Measurements from ENCODE around the gene E4F1. TPM values are rescaled to one million over a fixed set of nuclear protein-coding genes. Genes with fewer than 3 reads are reported as not detected.

E4F1 gene
- total and polyA plus RNA-seq, 2 donors (not counting 1 experiment from before 2014, with no cell fraction given): 41.8 to 70.9 TPM

DNA sequence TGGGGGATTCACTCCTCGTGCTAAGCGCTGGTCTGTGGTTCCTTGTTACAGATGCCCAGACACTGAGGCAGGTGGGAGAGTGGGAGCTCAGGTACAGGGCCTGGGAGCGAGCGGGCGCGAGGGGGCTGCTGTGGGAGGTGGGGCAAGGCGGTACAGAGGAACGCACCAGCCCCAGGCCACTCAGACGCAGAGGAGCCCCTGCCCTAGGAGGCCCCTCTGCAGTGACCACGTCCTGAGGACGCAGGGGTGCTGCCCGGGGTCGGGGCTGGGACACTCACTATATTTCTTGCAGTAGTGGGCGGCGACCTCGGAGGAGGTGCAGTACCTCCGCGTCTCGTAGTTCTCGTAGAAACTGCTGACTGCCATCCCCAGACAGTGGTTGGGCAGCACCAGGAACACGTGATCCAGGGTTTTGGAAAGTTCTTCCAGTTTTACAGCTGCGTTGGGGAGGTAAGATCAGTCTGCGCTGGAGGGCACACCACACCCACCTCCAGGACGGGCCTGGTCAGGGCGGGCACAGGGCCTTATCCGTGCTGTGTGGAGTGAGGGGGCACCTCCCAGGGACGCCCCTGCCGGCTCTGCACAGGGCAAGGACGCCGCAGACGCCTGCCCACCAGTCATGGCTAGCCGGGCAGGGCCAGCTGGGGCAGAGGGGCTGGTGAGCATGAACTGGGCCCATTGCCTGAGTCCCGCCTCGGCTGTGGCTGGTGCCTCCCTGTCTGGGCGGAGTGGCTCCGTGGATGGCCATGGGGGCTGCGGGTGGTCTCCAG lies 60.8 kb downstream of the E4F1 start:
- POLR2A ChIA-PET: no interaction called here
- no peak overlapping the region for H3K27ac ChIP-seq (ENCODE audit: low read length in 2 of 2)
- H3K4me1 Mint-ChIP-seq: no peaks in the 10 kb centered on the region
- no peaks in the 10 kb centered on the region for H3K9me3 ChIP-seq (ENCODE audit: control extremely low read depth in 1 of 3, control insufficient read depth in 2 of 3, insufficient read depth in 1 of 3, low read length in 2 of 3)
- H4K20me1 ChIP-seq (ENCODE audit: control insufficient read depth, insufficient read depth, low read length, poor library complexity, severe bottlenecking): no peaks in the 10 kb centered on the region
- no peaks in the 10 kb centered on the region for H3K27me3 ChIP-seq (replicated peaks in 1 of 4; ENCODE audit: control extremely low read depth in 1 of 4, control insufficient read depth in 3 of 4, insufficient read depth in 4 of 4, low read length in 3 of 4)
- no peaks in the 10 kb centered on the region for H3K27me3 Mint-ChIP-seq
- H2AFZ ChIP-seq (ENCODE audit: insufficient read depth, low read depth, low read length, poor library complexity, severe bottlenecking): no peak overlapping the region
- DNase-seq: no peak
- WGBS (ENCODE audit: insufficient coverage): 93% methylated on average over 35 of the region's 37 CpGs
- no peak for ATAC-seq (ENCODE audit: low read depth)
- no peaks in the 10 kb centered on the region for H3K4me1 ChIP-seq (ENCODE audit: control insufficient read depth in 2 of 2, insufficient read depth in 2 of 2, low read length in 2 of 2)
- intact Hi-C loops (cut with micrococcal nuclease): no loop called here
- CTCF ChIA-PET: no interaction called here
- H3K79me2 ChIP-seq (ENCODE audit: control insufficient read depth, insufficient read depth, low read length): no peaks in the 10 kb centered on the region
- H3K9ac ChIP-seq (ENCODE audit: low read length): no peak overlapping the region
- no peaks in the 10 kb centered on the region for H3K36me3 ChIP-seq (replicated peaks in 1 of 2; ENCODE audit: control extremely low read depth in 1 of 2, control insufficient read depth in 1 of 2, extremely low read depth in 1 of 2, insufficient read depth in 2 of 2, low read length in 1 of 2)
- no peak overlapping the region for H3K4me2 ChIP-seq (replicated peaks; ENCODE audit: low read depth, low read length, poor library complexity, severe bottlenecking)
- H3K9me3 Mint-ChIP-seq (ENCODE audit: insufficient read depth): no peaks in the 10 kb centered on the region
- H3K27ac Mint-ChIP-seq: no peak overlapping the region
- TF ChIP-seq EZH2 (IDR thresholded peaks at IDR 0.05; ENCODE audit: borderline replicate concordance, insufficient read depth, low read depth, low read length, poor library complexity, severe bottlenecking): no peak
- TF ChIP-seq CTCF (IDR thresholded peaks at IDR 0.05): no peak
- no peak overlapping the region for H3K4me3 Mint-ChIP-seq
- H3K4me3 ChIP-seq (ENCODE audit: control extremely low read depth in 1 of 5, extremely low read depth in 1 of 5, insufficient read depth in 1 of 5, low read depth in 2 of 5, low read length in 4 of 5): no peak overlapping the region

GRCh38 chr16:2284797-2285576 lies 61.6 kb downstream of the E4F1 start:
- Histone ChIP-seq H3K27me3 (replicated peaks in 1 of 4; ENCODE audit: control extremely low read depth in 1 of 4, control insufficient read depth in 3 of 4, insufficient read depth in 4 of 4, low read length in 3 of 4) (no peaks in the 10 kb centered on the region), H4K20me1 (ENCODE audit: control insufficient read depth, insufficient read depth, low read length, poor library complexity, severe bottlenecking) (no peaks in the 10 kb centered on the region), H3K9ac (ENCODE audit: low read length) (no peak overlapping the region), H3K4me3 (ENCODE audit: control extremely low read depth in 1 of 5, extremely low read depth in 1 of 5, insufficient read depth in 1 of 5, low read depth in 2 of 5, low read length in 4 of 5) (no peak overlapping the region), H3K4me1 (ENCODE audit: control insufficient read depth in 2 of 2, insufficient read depth in 2 of 2, low read length in 2 of 2) (no peaks in the 10 kb centered on the region), H3K9me3 (ENCODE audit: control extremely low read depth in 1 of 3, control insufficient read depth in 2 of 3, insufficient read depth in 1 of 3, low read length in 2 of 3) (no peaks in the 10 kb centered on the region), H3K79me2 (ENCODE audit: control insufficient read depth, insufficient read depth, low read length) (no peaks in the 10 kb centered on the region), H3K4me2 (replicated peaks; ENCODE audit: low read depth, low read length, poor library complexity, severe bottlenecking) (no peak overlapping the region), H3K27ac (ENCODE audit: low read length in 2 of 2) (no peak overlapping the region), H3K36me3 (replicated peaks in 1 of 2; ENCODE audit: control extremely low read depth in 1 of 2, control insufficient read depth in 1 of 2, extremely low read depth in 1 of 2, insufficient read depth in 2 of 2, low read length in 1 of 2) (no peaks in the 10 kb centered on the region), H2AFZ (ENCODE audit: insufficient read depth, low read depth, low read length, poor library complexity, severe bottlenecking) (no peak overlapping the region)
- Mint-ChIP-seq H3K9me3 (ENCODE audit: insufficient read depth) (no peaks in the 10 kb centered on the region), H3K27ac (no peak overlapping the region), H3K27me3 (no peaks in the 10 kb centered on the region), H3K4me1 (no peaks in the 10 kb centered on the region), H3K4me3 (no peak overlapping the region)
- TF ChIP-seq CTCF (IDR thresholded peaks at IDR 0.05) (no peak), EZH2 (IDR thresholded peaks at IDR 0.05; ENCODE audit: borderline replicate concordance, insufficient read depth, low read depth, low read length, poor library complexity, severe bottlenecking) (no peak)
- DNase-seq: no peak
- POLR2A ChIA-PET: no interaction called here
- 92% methylated on average over 34 of the region's 35 CpGs for WGBS (ENCODE audit: insufficient coverage)
- no peak for ATAC-seq (ENCODE audit: low read depth)
- intact Hi-C loops (cut with micrococcal nuclease): no loop called here
- CTCF ChIA-PET: no interaction called here

All from B cell (primary cell).